BE2C (cell line): ENCODE measurements around the gene SFPQ.

Experiments used
- DNase-seq: peaks from one replicate; pipeline ENCODE4 v3.0.0-alpha.2; 2020
- H3K27me3 ChIP-seq: fragments of 250-450 bp; sonication (Bioruptor Pico); 2 replicates; pipeline ENCODE4 v1.5.1; 2020; ENCODE audit warnings: mild to moderate bottlenecking
- H3K36me3 ChIP-seq: fragments of 250-450 bp; sonication (Bioruptor Pico); 2 replicates; pipeline ENCODE4 v1.5.1; 2020; ENCODE audit warnings: mild to moderate bottlenecking
- H3K4me1 ChIP-seq: fragments of 250-450 bp; sonication (Bioruptor Pico); 2 replicates; pipeline ENCODE4 v1.5.1; 2020
- H3K4me3 ChIP-seq: 2 replicates; pipeline ENCODE4 v1.5.1; 2011; ENCODE audit warnings: low read depth, low read length
- H3K9me3 ChIP-seq: fragments of 250-450 bp; sonication (Bioruptor Pico); 2 replicates; pipeline ENCODE4 v1.5.1; 2020
- TF ChIP-seq, protein P1 (sequence below): IDR thresholded peaks from 2 replicates; pipeline ENCODE4 v1.5.1; 2012; ENCODE audit warnings: mild to moderate bottlenecking, low read depth, low read length

SFPQ gene

DNA sequence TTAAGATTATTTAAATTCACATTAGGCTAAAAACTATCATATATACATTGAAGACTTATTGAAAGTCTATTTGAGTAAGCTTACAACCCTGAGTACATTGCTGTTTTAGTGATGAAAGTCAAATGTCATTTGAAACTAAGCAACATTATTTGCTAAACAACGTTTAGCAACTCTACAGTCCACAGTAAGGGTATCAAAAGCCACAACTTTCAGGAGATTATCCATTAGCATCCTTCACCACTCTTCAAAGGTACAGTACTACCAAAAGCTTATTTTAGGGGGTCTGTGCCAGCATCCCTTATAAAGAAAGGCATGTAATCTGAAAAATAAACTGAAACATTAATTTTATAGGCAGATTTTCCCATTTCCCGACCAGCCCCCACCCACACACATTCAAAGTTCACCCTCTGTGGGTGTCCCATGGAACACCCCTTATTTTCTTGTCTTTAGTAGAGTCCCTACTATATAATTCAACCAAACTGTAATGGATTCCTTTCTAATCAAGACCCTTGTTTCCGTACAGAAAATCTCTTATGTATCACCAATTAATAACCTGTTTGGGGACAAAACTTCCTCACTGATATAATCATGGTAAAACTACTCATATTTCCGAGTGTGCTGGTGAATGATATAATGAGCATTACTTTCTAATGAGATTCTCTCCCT lies 11.0 kb downstream of the SFPQ start:
- no peak overlapping the region for H3K4me3 ChIP-seq
- DNase-seq: no peak
- H3K9me3 ChIP-seq: no peaks in the 10 kb centered on the region
- TF ChIP-seq, protein P1, sequence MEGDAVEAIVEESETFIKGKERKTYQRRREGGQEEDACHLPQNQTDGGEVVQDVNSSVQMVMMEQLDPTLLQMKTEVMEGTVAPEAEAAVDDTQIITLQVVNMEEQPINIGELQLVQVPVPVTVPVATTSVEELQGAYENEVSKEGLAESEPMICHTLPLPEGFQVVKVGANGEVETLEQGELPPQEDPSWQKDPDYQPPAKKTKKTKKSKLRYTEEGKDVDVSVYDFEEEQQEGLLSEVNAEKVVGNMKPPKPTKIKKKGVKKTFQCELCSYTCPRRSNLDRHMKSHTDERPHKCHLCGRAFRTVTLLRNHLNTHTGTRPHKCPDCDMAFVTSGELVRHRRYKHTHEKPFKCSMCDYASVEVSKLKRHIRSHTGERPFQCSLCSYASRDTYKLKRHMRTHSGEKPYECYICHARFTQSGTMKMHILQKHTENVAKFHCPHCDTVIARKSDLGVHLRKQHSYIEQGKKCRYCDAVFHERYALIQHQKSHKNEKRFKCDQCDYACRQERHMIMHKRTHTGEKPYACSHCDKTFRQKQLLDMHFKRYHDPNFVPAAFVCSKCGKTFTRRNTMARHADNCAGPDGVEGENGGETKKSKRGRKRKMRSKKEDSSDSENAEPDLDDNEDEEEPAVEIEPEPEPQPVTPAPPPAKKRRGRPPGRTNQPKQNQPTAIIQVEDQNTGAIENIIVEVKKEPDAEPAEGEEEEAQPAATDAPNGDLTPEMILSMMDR: no peak
- H3K27me3 ChIP-seq: no peaks in the 10 kb centered on the region
- peaks cover 95% of the 10 kb centered on the region for H3K36me3 ChIP-seq
- H3K4me1 ChIP-seq: no peaks in the 10 kb centered on the region; the same call in 1 of the 2 replicates

DNA sequence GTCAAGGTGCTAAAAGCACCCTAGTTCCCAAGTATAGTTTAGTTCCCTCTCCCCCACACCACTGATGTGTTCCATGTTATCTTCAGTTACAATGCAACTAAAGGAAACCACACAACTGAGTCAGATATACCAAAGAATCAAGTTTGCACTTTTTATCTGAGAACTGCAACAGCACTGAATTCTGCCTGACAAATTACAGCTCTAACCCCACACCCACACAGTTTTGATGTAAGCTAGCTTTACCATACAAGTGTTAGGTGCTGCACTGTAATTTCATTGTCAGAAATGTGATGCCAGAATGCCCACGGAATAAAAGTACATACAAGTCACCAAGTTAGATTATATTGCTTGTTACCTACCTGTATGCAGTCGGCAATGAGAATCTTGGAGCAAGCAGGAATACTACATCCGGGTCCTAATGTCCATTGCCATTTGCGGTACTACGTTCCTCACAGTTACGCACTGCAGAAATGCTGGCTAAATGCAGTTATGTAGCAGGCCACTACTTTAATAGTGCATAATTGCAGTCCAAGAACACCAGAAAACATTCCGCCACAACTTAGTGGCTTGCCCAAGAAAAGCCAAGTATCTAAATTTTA lies 12.1 kb downstream of the SFPQ start:
- DNase-seq: no peak
- peaks cover 93% of the 10 kb centered on the region for H3K36me3 ChIP-seq
- TF ChIP-seq, protein P1: no peak
- H3K4me1 ChIP-seq: no peaks in the 10 kb centered on the region; the same call in 1 of the 2 replicates
- no peaks in the 10 kb centered on the region for H3K9me3 ChIP-seq
- H3K4me3 ChIP-seq: no peak overlapping the region
- no peaks in the 10 kb centered on the region for H3K27me3 ChIP-seq

DNA sequence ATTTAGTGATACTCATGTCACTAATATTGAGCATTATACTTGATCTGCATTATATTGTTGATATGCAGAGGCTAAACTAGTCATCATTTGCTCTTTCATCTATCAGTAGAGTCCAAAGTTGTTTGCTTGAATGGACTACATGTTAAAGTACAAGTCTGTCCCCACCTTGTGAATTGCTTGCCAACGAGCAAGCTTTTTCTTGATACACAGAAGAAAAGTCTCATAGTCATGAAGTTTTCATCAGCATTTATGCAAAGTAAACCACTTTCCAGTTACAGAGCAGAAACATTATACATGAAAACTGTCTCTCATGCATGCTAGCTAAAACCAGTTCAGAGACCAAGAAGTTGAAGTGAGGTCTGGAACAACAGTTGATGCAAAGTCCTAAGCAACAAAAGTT lies 13.0 kb downstream of the SFPQ start:
- DNase-seq: no peak
- Histone ChIP-seq H3K4me3 (no peak overlapping the region), H3K9me3 (no peaks in the 10 kb centered on the region), H3K36me3 (peaks cover 88% of the 10 kb centered on the region), H3K4me1 (no peaks in the 10 kb centered on the region; the same call in 1 of the 2 replicates), H3K27me3 (no peaks in the 10 kb centered on the region)
- TF ChIP-seq, protein P1: no peak

DNA sequence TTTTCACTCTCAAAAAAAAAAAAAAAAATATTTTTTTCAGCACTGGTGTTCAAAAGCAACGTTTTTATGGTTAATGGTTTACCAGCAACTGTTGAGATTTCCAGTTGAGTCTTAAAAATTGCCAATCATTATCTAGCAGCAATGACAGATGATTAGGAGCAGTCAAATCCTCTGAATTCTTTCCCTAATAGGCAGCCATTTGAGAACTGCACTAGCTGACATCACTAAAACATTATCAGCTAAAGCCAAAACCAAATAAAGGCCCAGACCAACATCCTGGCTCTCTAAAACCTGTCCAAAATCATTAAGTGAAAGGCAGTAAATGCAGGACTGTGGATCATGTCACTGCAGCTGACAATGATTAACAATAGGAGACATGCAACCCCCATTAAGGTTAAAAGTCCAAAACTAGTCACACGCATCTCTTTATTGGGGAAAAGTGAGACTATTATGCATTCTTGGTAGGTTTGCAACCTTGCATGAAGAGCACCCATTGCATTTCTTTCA lies 14.0 kb downstream of the SFPQ start:
- H3K27me3 ChIP-seq: no peaks in the 10 kb centered on the region
- DNase-seq: no peak
- peaks cover 78% of the 10 kb centered on the region for H3K36me3 ChIP-seq
- TF ChIP-seq, protein P1: no peak
- H3K4me3 ChIP-seq: no peak overlapping the region
- no peaks in the 10 kb centered on the region; the same call in 1 of the 2 replicates for H3K4me1 ChIP-seq
- H3K9me3 ChIP-seq: no peaks in the 10 kb centered on the region

DNA sequence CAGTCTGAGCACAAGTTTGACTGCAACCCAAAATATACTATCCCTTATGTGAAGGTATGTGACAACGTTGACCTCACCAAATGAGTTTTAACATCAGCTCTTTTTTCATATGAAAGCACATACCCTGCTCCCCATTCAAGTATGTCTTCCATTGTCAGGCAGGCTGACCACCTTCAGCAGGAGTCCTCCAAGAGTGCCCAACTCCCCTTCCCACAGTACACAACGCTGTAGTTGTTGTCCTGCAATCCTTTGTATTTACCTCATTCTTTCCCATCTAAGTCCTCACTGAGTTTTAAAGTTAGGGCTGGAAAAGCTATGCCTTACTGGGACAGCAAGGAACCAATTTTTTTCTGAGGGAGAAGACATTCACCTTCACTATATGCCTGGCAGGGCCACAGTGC lies 14.7 kb downstream of the SFPQ start:
- peaks cover 72% of the 10 kb centered on the region for H3K36me3 ChIP-seq
- no peak for DNase-seq
- no peaks in the 10 kb centered on the region for H3K9me3 ChIP-seq
- H3K27me3 ChIP-seq: no peaks in the 10 kb centered on the region
- TF ChIP-seq, protein P1: no peak
- H3K4me3 ChIP-seq: no peak overlapping the region
- H3K4me1 ChIP-seq: no peaks in the 10 kb centered on the region; the same call in 1 of the 2 replicates

DNA sequence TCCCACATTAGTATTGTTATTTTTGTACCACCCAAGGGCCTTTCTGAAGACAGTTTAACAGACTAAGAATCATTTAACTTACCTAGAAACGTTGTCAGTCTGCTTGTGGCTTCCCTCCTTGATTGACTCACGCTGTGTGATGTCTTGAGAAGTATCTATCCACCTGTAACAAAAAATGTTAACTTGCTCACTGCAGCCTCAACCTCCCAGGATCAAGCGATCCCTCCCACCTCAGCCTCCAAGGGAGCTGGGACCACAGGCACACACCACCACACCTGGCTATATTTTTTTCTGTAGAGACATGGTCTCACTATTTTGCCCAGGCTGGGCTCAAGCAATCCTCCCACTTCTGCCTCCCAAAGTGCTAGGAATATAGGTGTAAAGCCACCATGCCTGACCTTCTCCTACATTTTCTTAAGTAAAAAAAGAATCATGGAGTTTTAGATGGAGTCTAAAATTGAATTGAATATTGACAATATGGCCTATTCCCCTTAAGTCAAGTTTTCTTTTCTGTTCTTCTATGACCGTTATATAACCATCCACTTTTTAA lies 15.6 kb downstream of the SFPQ start:
- H3K36me3 ChIP-seq: peaks cover 62% of the 10 kb centered on the region
- DNase-seq: no peak
- TF ChIP-seq, protein P1: no peak

More for the DNA sequence above, 15.6 kb downstream of the SFPQ start:
- Histone ChIP-seq H3K4me3 (no peak overlapping the region), H3K9me3 (no peaks in the 10 kb centered on the region), H3K4me1 (no peaks in the 10 kb centered on the region; the same call in 1 of the 2 replicates), H3K27me3 (no peaks in the 10 kb centered on the region)
